Articular chondrocyte of knee joint (primary cell): ENCODE data around the gene SCN2A. TPM values are rescaled to one million over a fixed set of nuclear protein-coding genes. Genes with fewer than 3 reads are reported as not detected.

Experiments used
- total RNA-seq: library from RNA; depleted of rRNA; stranded (reverse); fragments of >200 nt; gene quantifications from 2 replicates; pipeline ENCODE4 v1.2.3, GENCODE V29; 2012

Gene SCN2A
- 1.0 and 3.6 TPM in 2 replicates for total RNA-seq

GRCh38 chr2:165239230-165239629 is at the start of gene SCN2A:
TSS of gene SCN2A (plus strand) at chr2:165239414. CDS start at chr2:165295824, 56,410 bp downstream.

GRCh38 chr2:165203689-165204559 is 35.3 kb upstream of the SCN2A start, which contains the start of gene SCN3A:
TSS of gene SCN3A (minus strand) at chr2:165204050. CDS start at chr2:165176394, 27,656 bp downstream.

Other genes with a start within 250 kb of the SCN2A start
- gene SCN3A, start 35.4 kb upstream of the SCN2A start, total RNA-seq, result 0.13 and 0.54 TPM in 2 replicates
- gene CSRNP3, start 230.3 kb downstream of the SCN2A start, total RNA-seq, result 0.13 and 0.22 TPM in 2 replicates